Parathyroid adenoma (tissue), 2 donors: ENCODE data around the gene ANKFY1.

ENCODE experiments used
- H2AFZ ChIP-seq: fragments of 300-600 bp; sonication (generic); one replicate; pipeline ENCODE4 v1.7.0; 2017; ENCODE audit warnings: antibody characterized with exemption, mild to moderate bottlenecking
- H3K27ac ChIP-seq: fragments of 300-600 bp; sonication (generic); one replicate; pipeline ENCODE4 v1.7.0; 2017
- H3K27me3 ChIP-seq: fragments of 300-600 bp; sonication (generic); one replicate; pipeline ENCODE4 v1.7.0; 2017; ENCODE audit warnings: low read length; ENCODE audit not compliant: control insufficient read depth, insufficient read depth
- H3K36me3 ChIP-seq: fragments of 300-600 bp; sonication (generic); one replicate; pipeline ENCODE4 v1.7.0; 2017; ENCODE audit warnings: low read length; ENCODE audit not compliant: control insufficient read depth, insufficient read depth
- H3K4me1 ChIP-seq: fragments of 300-600 bp; sonication (generic); one replicate; pipeline ENCODE4 v1.7.0; 2017; ENCODE audit warnings: control low read depth
- H3K4me2 ChIP-seq: fragments of 300-600 bp; sonication (generic); one replicate; pipeline ENCODE4 v1.7.0; 2017; ENCODE audit warnings: low read length
- H3K4me3 ChIP-seq: fragments of 300-600 bp; sonication (generic); one replicate; pipeline ENCODE4 v1.7.0; 2017; ENCODE audit warnings: low read depth, low read length
- H3K79me2 ChIP-seq: fragments of 300-600 bp; sonication (generic); one replicate; pipeline ENCODE4 v1.7.0; 2017; ENCODE audit warnings: control low read depth
- H3K9ac ChIP-seq: fragments of 300-600 bp; sonication (generic); one replicate; pipeline ENCODE4 v1.7.0; 2017; ENCODE audit warnings: mild to moderate bottlenecking
- H3K9me3 ChIP-seq: fragments of 300-600 bp; sonication (generic); one replicate; pipeline ENCODE4 v1.7.0; 2017; ENCODE audit warnings: low read length; ENCODE audit not compliant: control insufficient read depth
- TF ChIP-seq, protein P1 (sequence below): fragments of 300-600 bp; sonication (generic); IDR thresholded peaks from one replicate; pipeline ENCODE4 v1.7.0; 2017; ENCODE audit warnings: antibody characterized with exemption, mild to moderate bottlenecking
- donor health status: primary hyperparathyroidism.

Gene ANKFY1

GRCh38 chr17:4305224-4305623 is 41.4 kb upstream of the ANKFY1 start:
- peaks cover 5% of the 10 kb centered on the region for H3K4me1 ChIP-seq
- no peaks in the 10 kb centered on the region for H3K36me3 ChIP-seq
- no peak overlapping the region for H3K27ac ChIP-seq
- H3K79me2 ChIP-seq, result peaks cover 17% of the 10 kb centered on the region
- no peak overlapping the region for H2AFZ ChIP-seq
- no peaks in the 10 kb centered on the region for H3K27me3 ChIP-seq
- H3K9me3 ChIP-seq, result no peaks in the 10 kb centered on the region
- H3K4me2 ChIP-seq, result no peak overlapping the region
- H3K9ac ChIP-seq, result no peak overlapping the region
- H3K4me3 ChIP-seq, result no peak overlapping the region
- TF ChIP-seq, protein P1, sequence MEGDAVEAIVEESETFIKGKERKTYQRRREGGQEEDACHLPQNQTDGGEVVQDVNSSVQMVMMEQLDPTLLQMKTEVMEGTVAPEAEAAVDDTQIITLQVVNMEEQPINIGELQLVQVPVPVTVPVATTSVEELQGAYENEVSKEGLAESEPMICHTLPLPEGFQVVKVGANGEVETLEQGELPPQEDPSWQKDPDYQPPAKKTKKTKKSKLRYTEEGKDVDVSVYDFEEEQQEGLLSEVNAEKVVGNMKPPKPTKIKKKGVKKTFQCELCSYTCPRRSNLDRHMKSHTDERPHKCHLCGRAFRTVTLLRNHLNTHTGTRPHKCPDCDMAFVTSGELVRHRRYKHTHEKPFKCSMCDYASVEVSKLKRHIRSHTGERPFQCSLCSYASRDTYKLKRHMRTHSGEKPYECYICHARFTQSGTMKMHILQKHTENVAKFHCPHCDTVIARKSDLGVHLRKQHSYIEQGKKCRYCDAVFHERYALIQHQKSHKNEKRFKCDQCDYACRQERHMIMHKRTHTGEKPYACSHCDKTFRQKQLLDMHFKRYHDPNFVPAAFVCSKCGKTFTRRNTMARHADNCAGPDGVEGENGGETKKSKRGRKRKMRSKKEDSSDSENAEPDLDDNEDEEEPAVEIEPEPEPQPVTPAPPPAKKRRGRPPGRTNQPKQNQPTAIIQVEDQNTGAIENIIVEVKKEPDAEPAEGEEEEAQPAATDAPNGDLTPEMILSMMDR, result no peak

- peaks cover 16% of the 10 kb centered on the region for H3K79me2 ChIP-seq
- H2AFZ ChIP-seq, result no peak overlapping the region
- H3K9ac ChIP-seq, result no peak overlapping the region
- H3K27ac ChIP-seq, result no peak overlapping the region
- no peak overlapping the region for H3K4me2 ChIP-seq
- no peaks in the 10 kb centered on the region for H3K36me3 ChIP-seq
- no peaks in the 10 kb centered on the region for H3K9me3 ChIP-seq
- TF ChIP-seq, protein P1, result peak; percentile 64
- H3K27me3 ChIP-seq, result no peaks in the 10 kb centered on the region
- H3K4me1 ChIP-seq, result no peaks in the 10 kb centered on the region
- H3K4me3 ChIP-seq, result no peak overlapping the region
Observed at GRCh38 chr17:4304417-4305027, 40.7 kb upstream of the ANKFY1 start.

GRCh38 chr17:4301066-4301465 is 37.3 kb upstream of the ANKFY1 start:
- Histone ChIP-seq H3K9ac (no peak overlapping the region), H3K9me3 (no peaks in the 10 kb centered on the region), H3K79me2 (peaks cover 12% of the 10 kb centered on the region), H3K4me3 (no peak overlapping the region), H3K36me3 (no peaks in the 10 kb centered on the region), H3K27ac (no peak overlapping the region), H3K4me2 (no peak overlapping the region), H3K27me3 (no peaks in the 10 kb centered on the region), H3K4me1 (no peaks in the 10 kb centered on the region), H2AFZ (no peak overlapping the region)
- TF ChIP-seq, protein P1, result no peak

DNA sequence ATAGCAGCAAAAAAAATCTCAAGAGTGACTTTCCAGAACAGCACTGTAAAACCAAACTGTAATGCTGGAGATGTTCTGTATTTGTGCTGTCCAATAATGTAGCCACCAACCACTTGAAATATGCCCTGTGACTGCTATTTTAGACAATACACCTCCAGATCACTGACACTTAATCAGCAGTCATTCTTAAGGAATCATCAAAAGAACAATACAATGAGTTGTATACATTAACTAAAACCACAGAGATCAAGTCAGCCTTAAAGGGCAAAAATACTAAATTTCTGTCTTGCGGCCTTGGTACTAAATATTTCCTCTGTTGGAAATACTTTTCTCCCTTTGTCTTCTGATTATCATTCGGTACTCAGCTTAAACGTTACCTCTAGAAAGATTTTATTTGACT is 33.6 kb upstream of the ANKFY1 start:
- Histone ChIP-seq H3K36me3 (no peaks in the 10 kb centered on the region), H3K9me3 (no peaks in the 10 kb centered on the region), H3K4me2 (no peak overlapping the region), H3K4me1 (no peaks in the 10 kb centered on the region), H3K27ac (no peak overlapping the region), H3K4me3 (no peak overlapping the region), H2AFZ (no peak overlapping the region), H3K27me3 (no peaks in the 10 kb centered on the region), H3K79me2 (peaks cover 15% of the 10 kb centered on the region), H3K9ac (no peak overlapping the region)
- TF ChIP-seq, protein P1, result no peak

- Histone ChIP-seq H3K4me1 (no peaks in the 10 kb centered on the region), H3K9me3 (no peaks in the 10 kb centered on the region), H3K36me3 (no peaks in the 10 kb centered on the region), H3K27me3 (no peaks in the 10 kb centered on the region), H3K4me2 (no peak overlapping the region), H3K27ac (no peak overlapping the region), H2AFZ (no peak overlapping the region), H3K9ac (no peak overlapping the region), H3K79me2 (peaks cover 15% of the 10 kb centered on the region), H3K4me3 (no peak overlapping the region)
- TF ChIP-seq, protein P1, result no peak
Observed at GRCh38 chr17:4295686-4296085, 31.9 kb upstream of the ANKFY1 start.
